GM19455 (cell line): ENCODE results near the gene RINT1.

Experiments used
- ATAC-seq: cut with Tn5 transposase; IDR thresholded peaks from one replicate; pipeline ENCODE4 v1.9.1; 2021; ENCODE audit not compliant: unreplicated experiment

The RINT1 gene

GRCh38 chr7:105530546-105530945 is 1.5 kb upstream of the RINT1 start:
- no peak for ATAC-seq

DNA sequence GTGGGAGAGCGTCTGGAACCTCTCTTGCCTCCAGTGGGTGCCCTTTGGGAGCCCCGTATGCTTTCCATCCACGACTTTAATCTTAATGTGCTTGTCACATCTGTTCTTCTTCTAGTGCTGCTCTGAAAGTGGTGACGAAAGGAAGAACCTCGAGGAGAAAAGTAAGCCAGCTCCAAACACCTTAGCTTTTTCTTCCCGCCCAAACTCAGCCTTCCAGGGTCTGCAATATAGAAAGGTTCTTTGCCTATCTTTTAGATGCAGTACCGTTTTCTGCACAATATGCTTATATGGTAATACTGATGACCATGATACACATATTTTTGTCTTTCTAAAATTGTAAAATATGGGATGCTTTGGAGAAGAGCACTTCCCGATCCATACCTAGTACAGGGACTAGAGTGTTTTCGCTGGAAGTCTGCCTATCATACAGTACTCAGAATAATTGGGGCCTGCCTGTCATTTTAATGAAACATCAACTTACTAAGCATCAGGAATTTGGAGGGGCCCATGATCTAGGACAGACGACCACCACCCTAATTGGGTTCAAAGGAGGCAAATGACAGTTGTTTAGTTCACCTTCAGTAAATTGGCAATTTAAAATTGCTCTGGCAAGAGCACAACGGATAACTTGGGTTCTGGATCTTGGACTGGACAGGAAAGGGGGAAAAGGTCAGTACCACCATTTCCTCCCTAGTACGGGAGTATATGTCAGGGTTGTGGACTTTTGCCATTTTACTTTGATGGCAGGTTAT is 884 bp downstream of the RINT1 start:
- ATAC-seq, result no peak

DNA sequence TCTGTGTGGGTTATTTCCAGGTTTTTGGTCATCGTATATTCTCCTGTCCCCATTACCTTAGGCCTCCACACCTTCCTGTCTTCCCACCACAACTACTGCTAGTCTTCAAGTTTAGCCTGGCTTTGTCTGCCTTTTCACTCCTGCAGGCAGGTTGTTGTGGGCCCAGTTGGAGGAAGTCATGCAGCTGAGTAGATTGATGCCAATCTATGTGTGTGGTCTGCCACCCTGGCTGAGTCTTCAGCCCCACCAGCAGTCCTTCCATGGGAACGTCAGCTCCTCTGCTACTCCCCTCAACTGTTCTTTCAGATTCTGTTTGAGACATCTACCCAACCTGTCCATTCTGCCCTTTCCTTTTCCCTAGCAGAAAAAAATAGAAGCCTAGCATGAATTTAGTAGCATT is 6.3 kb downstream of the RINT1 start:
- no peak for ATAC-seq

- ATAC-seq, result no peak
These were observed 27.9 kb downstream of the RINT1 start for GRCh38 chr7:105559926-105560325.

GRCh38 chr7:105565190-105565589 is 33.2 kb downstream of the RINT1 start:
- ATAC-seq, result no peak

DNA sequence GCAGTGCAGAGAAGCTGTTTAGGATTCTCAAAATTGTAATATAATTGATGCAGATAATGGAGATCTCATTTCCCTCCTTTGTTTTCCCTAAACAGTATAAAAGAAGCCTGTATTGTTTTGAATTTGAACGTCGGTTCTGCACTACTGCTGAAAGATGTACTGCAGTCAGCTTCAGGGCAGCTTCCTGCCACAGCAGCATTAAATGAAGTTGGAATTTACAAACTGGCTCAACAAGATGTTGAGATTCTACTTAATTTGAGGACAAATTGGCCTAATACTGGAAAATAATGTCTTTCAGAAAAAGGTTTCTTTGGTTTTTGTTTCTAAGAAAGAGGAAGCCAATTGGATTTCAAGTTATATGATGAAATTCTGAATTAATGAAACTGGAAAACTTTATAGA is 35.0 kb downstream of the RINT1 start:
- no peak for ATAC-seq

GRCh38 chr7:105567821-105568220 is 35.8 kb downstream of the RINT1 start:
- no peak for ATAC-seq

DNA sequence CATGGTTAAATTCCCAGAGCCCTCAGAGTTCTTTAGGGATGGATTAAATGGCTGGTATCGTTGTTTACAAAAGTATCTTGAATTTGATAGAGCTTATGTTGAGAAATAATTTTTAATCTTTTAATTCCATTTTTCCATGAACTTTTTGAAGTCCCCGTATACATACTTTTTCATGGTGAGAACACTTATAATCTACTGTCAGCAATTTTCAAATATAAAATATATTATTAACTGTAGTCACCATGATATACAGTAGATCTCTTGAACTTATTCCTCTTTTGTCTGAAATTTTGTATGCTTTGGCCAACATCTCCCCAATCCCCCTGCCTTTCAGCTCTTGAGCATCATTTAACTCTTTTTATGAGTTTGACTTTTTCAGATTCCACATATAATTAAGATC is 39.9 kb downstream of the RINT1 start:
- ATAC-seq, result no peak

DNA sequence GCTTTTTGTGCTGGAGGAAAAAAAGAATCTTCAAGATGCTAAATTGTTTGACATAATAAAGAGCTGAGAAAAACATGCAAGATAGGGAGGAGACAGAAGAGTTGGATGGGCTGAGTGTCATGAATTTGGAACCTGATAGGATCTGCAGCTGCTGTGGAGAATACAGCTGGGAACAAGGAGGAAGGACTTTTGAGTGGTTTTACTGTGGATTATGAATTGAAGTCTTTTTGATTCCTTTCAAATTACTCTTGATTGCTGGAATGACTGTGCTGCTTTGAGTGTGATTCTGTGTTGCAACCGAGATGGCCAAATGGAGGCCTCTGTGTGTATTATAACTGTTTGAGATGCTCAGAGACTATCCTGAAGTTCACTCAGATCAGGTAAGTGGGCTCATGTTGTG is 45.2 kb downstream of the RINT1 start:
- ATAC-seq, result no peak

DNA sequence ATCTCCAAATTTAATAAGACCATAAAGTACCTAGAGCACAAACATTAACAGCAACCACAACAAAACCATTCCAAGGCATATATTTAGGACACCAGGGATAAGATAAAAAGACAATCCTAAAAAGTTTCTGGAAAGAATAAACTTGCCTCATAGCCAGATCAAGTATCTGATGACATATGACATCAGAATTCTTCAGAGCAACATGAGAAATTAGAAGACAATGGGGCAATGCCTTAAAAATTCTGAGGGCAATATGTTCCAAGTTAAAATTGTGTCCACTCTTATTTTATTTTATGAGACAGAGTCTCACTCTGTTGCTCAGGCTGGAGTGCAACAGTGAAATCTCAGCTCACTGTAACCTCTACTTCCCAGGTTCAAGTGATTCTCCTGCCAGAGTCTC is 46.5 kb downstream of the RINT1 start:
- ATAC-seq, result no peak

- ATAC-seq, result no peak
These were observed 48.2 kb downstream of the RINT1 start for GRCh38 chr7:105580022-105580740.

GRCh38 chr7:105581066-105581811 is 49.2 kb downstream of the RINT1 start, which contains the start of gene EFCAB10:
Gene EFCAB10 (minus strand): TSS chr7:105581493. CDS start chr7:105581463, 30 bp downstream.
- ATAC-seq, result peak; percentile 88

DNA sequence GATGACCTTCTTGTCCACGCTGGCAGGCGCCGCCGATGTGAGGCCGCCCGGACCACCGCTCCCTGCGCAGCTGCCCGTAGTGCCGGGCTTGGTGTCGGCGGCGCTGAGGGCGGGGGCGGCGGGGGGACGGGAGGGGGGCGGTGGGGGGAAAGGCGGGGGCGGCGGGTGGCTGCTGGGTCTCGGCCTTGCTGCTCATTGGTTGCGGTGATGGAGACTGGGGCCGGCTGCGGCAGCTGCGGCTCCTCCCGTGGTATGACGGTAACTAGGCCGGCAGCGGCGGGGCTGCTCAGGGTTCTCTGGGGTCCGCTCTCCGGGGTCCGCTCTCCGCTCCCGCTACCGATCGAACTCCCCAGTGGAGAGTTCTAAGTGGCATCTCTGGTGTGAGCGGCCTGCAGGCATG is 51.1 kb downstream of the RINT1 start:
- no peak for ATAC-seq

DNA sequence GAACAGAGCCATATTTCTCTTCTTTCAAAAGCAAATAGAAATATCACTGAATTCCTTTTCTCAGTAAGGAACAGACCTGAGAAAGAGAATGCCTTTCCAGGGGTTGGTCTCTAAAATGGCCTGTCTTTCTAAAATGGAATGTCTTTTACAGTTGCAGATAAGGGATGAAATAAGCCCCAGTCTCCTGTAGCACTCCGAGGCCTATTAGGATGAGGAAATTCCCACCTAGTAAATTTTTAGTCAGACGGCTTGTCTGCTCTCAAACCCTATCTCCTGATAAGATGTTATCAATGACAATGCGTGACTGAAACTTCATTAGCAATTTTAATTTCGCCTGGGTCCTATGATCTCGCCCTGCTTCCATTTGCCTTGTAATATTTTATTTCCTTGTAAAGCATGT is 52.2 kb downstream of the RINT1 start:
- no peak for ATAC-seq

DNA sequence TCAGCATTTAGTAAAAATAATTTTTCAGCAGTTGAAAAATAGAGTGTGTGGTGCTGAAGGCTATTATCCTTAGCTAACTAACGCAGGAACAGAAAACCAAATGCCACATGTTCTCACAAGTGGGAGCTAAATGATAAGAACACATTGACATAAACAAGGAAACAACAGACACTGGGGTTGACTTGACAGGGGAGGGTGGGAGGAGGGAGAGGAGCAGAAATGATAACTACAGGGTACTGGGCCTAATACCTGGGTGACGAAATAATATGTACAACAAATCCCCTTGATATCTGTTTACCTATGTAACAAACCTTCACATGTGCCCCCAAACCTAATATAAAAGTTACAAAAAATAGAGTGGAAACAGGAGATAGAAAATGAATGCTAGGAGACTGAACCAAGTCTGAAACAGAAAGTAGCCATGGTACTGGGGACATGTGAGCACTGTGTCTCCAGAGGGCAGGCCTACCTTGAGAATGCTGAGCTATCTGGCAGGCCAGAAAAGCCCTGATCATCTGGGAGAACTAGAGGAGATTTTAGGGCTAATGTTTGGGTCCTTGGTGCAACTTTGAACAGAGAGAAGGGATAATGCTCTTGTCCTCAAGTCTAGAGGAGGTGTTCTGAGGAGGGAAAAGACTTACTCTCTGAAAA is 54.0 kb downstream of the RINT1 start:
- no peak for ATAC-seq

GRCh38 chr7:105587909-105588635 is 56.1 kb downstream of the RINT1 start:
- no peak for ATAC-seq

DNA sequence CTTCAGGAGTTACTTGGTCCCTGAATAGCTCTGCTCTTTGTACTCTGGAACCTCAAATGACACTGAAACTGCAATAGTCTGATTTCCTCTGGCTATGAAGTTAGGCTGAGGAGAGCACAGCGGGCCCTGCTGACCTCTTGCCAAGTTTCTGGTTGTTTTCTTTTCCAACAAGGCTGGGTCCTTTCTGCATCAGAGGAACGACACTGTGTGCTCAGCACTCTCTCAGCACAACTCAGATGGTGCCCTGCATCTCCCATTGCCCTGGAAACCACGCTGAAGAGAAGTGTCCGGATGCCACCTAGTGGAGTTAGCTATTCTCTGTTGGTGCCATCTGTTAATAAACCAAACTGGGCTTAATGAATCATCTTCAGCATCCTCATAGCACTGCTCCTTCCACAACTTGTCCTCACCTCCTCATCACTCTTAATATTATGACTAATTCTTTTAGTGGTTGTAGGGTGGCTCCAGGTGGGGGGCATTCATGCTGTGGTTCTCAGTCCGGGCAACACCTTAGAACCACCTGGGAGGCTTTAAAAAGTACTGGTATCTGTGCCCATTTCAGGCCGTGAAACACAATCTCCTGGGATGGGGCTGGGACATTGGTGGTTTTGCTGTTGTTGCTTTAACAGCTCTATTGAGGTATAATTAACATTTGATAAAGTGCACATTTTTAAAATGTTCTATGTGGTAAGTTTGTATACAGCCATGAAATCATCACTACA is 57.5 kb downstream of the RINT1 start:
- ATAC-seq, result peak; percentile 80

GRCh38 chr7:105590793-105591192 is 58.8 kb downstream of the RINT1 start:
- ATAC-seq, result no peak

- no peak for ATAC-seq
These were observed 59.5 kb downstream of the RINT1 start for GRCh38 chr7:105591522-105591921.

- no peak for ATAC-seq
These were observed 62.0 kb downstream of the RINT1 start for GRCh38 chr7:105594034-105594433.
